Fibroblast of pulmonary artery (primary cell): ENCODE data around the gene OR2L13.

Source experiments
- DNase-seq: peaks from one replicate; pipeline ENCODE4 v3.0.0-alpha.2; 2010; ENCODE audit warnings: low read depth
- H3K4me3 ChIP-seq: replicated peaks from 2 replicates; pipeline ENCODE4 v1.5.1; 2011; ENCODE audit warnings: low read depth, mild to moderate bottlenecking, control low read depth, low read length, moderate library complexity
- CTCF ChIP-seq: IDR thresholded peaks from 2 replicates; pipeline ENCODE4 v1.5.1; 2011; ENCODE audit warnings: mild to moderate bottlenecking, control low read depth, low read length, inconsistent platforms; ENCODE audit errors: missing control alignments

The OR2L13 gene

GRCh38 chr1:248136811-248137210 lies 41.8 kb downstream of the OR2L13 start:
- no peak overlapping the region for H3K4me3 ChIP-seq
- DNase-seq, result no peak
- TF ChIP-seq CTCF, result no peak

- TF ChIP-seq CTCF, result no peak
- no peak for DNase-seq
- H3K4me3 ChIP-seq, result no peak overlapping the region
These were observed 45.9 kb downstream of the OR2L13 start for GRCh38 chr1:248140846-248141245.

GRCh38 chr1:248143311-248143710 lies 48.3 kb downstream of the OR2L13 start:
- no peak for DNase-seq
- no peak for TF ChIP-seq CTCF
- no peak overlapping the region for H3K4me3 ChIP-seq

- TF ChIP-seq CTCF, result no peak
- H3K4me3 ChIP-seq, result no peak within 1 kb of the TSS
- DNase-seq, result no peak
These were observed 49.7 kb downstream of the OR2L13 start, which contains the start of gene OR2M5 for GRCh38 chr1:248144513-248145198. Gene OR2M5, plus strand, starts transcription at chr1:248145148. Its CDS starts 0 bp downstream, at chr1:248145148.
